ENCODE data around the gene B3GNT2.

DNA sequence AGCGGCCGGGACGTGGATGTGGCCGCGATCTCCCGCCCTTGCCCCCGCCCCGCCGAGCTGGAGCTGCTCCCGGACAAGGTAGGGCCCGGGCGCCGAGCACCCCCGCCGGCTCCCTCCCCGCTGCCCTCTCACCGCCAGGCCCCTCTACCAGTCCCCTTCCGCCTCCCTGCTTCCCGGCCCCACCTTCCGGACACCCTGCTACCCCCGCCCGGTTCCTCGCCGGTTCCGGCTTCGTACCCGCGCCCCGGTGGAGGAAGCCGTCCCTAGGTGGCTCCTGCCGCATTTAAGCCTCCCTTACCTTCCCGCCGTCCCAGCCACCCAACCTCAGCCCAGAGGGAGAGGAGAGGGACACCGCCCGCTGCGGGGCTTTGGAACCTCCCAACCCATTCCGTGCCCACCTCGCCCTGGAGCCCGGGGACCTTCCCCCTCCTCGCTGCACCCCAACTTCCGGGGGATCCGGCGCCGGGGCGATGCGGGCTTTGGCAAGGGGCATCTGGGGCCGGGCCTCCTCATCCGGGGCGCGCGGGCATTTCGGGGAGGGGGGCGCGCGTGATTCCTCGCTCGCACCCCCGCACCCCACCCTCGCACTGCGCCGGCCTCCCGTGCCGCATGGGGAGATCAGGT, 475 bp downstream of the B3GNT2 start:
- no peak for TF ChIP-seq EZH2 (optimal IDR thresholded peaks at IDR 0.05; ENCODE audit: low read depth, low read length)
- no peak for TF ChIP-seq CTCF (IDR thresholded peaks at IDR 0.05; ENCODE audit: low read length)
- no peak for TF ChIP-seq EZH2phosphoT487 (IDR thresholded peaks at IDR 0.05; ENCODE audit: low read length)

Data from MM.1S (cell line).